Right lung (tissue), 5 donors: ENCODE measurements around the gene RELA. TPM values are rescaled to one million over a fixed set of nuclear protein-coding genes. Genes with fewer than 3 reads are reported as not detected.
"Not testable (repeated sequence)": the region's sequence is repeated elsewhere in the genome, so short reads cannot be mapped to it uniquely, and the experiment has no call there.

Source experiments
- DNase-seq, 2 donors: peaks; one replicate each; pipeline ENCODE4 v3.0.0-alpha.2; 2013
- polyA plus RNA-seq, 5 donors: library from polyadenylated mRNA; unstranded; fragments of 120-200 nt; gene quantifications; one replicate each; pipeline versions ENCODE4 v1.2.1 to v1.2.3, GENCODE V29; 2013; ENCODE audit warnings: inconsistent platforms in 1 of 5, low replicate concordance in 1 of 5; ENCODE audit not compliant: insufficient read length in 5 of 5, insufficient read depth in 1 of 5

The RELA gene
- polyA plus RNA-seq, 5 donors, result 43.0 to 68.0 (median 53.2) TPM

- no peak for DNase-seq
Measured at GRCh38 chr11:65650547-65651338, 12.0 kb downstream of the RELA start.

- no peak for DNase-seq
Measured at GRCh38 chr11:65649656-65650546, 12.8 kb downstream of the RELA start.

- no peak for DNase-seq
Measured at GRCh38 chr11:65648997-65649493, 13.7 kb downstream of the RELA start.

DNA sequence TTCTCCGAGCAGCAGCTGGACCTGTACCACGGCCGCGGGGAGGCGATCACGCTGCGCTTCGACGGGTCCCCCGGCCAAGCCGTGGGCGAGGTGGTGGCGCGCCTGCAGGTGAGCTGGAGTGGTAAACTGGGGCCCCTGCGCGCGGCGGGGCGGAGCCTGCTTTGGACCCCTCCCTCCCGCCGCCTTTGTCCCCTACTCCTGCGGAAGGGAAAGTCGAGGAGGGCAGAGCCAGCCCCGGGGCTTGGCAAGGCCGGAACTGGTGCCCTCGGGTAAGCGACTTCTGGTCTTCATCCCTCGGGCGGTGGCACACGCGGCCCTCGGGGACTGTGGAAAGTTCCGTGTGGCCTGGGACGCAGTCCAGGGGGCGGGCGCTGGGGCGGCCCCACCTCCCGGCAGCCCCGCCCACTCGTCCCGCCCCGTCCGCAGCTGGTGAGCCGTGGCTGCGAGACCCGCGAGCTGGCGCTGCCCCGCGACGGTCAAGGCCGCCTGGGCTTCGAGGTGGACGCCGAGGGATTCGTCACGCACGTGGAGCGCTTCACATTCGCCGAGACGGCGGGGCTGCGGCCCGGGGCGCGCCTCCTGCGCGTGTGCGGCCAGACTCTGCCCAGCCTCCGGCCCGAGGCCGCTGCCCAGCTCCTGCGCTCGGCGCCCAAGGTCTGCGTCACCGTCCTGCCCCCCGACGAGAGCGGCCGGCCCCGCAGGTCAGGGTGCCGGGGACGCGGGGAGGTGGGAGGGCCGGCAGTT, 15.6 kb downstream of the RELA start:
- peak in 1 of 2 donors; percentile 42 for DNase-seq

- no peak for DNase-seq
Measured at GRCh38 chr11:65646288-65646957, 16.3 kb downstream of the RELA start.

DNA sequence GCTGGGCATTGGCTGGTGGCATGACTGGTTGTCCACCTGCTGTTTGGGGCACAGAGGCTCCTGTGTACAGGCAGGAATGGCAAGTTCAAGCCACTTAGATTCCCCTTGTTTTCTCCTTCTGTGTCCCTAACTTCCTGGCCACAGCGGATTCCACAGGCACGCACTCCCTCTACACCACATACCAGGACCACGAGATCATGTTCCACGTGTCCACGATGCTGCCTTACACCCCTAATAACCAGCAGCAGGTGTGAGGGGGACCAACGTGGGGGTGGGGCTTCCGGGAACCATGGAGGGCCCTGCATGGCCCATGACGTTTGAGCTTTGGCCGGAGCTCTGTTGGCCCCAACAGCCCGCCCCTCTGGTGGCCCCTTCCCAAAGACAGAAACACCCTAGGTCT, 17.0 kb downstream of the RELA start:
- DNase-seq, result no peak

GRCh38 chr11:65644837-65645236, 17.9 kb downstream of the RELA start:
- DNase-seq, result no peak

GRCh38 chr11:65643971-65644370, 18.7 kb downstream of the RELA start:
- DNase-seq, result no peak

DNA sequence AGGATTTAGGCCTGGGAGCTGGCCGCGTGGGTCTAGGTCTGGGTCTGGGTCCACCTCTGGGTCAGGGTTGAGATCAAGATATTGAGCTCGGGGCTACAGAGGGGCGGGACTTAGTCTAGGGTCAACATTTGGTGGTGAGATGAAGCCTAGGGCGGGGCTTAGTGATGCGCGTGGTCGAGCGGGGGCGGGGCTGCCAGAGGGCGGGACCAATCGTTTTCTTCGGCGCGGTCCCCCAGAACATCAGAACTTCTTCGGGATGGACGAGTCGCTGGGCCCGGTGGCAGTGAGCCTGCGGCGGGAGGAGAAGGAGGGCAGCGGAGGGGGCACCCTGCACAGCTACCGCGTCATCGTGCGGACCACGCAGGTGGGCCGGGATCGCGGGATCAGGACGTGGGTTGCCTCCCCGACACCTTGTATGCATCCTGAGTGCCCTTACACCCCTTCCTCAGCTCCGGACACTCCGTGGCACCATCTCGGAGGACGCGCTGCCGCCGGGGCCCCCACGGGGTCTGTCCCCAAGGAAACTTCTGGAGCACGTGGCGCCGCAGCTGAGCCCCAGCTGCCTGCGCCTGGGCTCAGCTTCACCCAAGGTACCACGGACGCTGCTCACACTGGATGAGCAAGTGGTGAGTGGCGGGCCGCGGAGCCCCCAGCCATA, 20.6 kb downstream of the RELA start:
- DNase-seq, result no peak

DNA sequence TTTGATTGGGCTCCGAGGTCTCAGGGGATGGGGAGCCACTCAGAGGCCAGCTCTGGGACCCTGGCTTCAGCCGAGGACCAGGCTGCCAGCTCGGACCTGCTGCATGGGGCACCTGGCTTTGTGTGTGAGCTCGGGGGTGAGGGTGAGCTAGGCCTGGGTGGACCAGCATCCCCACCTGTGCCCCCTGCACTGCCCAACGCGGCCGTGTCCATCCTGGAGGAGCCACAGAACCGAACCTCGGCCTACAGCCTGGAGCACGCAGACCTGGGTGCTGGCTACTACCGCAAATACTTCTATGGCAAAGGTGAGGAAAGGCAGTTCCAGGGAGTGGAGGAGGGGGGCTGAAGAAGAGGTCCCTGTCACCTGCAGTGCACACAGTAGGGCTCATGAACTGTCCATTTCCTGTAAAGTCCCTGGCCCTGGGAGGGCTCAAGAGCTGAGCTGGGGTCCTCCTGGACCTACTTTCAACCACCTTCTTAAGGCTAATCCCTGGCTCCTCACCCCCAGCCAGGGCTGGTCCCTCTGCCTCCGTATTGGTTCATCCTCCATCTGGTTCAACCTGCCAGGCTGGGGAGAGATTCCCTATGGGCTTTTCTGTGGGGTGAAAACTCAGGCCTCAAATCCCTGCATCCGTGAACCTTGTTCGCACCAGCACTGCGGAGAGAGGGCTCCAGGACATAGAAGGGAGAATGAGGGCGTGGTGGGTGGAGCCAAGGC, 21.3 kb downstream of the RELA start:
- DNase-seq, result no peak

DNA sequence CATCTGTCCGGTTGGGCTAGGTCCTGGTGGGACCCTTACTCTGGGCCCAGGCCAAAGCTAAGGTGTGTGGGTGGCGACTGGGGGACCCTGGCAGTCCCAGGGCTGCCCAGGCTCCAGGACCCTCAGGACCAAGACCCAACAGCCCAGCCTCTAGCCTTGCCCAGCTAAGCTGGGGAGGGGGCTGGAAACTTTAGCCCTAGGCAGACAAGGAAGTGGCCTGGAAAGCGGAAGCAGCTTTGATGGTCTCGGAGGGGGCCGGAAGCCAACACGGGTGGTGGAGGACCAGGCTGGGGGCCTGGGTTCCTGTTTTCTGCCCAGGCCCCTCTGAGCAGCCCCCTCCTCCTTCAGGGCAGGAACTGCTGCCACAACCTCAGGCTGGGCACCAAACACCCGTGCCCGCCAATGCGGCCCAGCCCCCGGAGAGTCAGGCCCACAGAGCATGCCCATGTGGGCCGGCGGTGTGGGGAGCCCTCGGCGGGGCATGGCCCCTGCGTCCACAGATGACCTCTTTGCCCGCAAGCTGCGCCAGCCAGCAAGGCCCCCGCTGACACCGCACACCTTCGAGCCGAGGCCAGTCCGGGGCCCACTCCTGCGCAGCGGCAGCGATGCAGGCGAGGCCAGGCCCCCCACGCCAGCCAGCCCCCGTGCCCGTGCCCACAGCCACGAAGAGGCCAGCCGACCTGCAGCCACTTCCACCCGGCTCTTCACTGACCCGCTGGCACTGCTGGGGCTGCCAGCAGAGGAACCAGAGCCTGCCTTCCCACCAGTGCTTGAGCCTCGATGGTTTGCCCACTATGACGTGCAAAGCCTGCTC, 22.0 kb downstream of the RELA start:
- DNase-seq, result no peak

DNA sequence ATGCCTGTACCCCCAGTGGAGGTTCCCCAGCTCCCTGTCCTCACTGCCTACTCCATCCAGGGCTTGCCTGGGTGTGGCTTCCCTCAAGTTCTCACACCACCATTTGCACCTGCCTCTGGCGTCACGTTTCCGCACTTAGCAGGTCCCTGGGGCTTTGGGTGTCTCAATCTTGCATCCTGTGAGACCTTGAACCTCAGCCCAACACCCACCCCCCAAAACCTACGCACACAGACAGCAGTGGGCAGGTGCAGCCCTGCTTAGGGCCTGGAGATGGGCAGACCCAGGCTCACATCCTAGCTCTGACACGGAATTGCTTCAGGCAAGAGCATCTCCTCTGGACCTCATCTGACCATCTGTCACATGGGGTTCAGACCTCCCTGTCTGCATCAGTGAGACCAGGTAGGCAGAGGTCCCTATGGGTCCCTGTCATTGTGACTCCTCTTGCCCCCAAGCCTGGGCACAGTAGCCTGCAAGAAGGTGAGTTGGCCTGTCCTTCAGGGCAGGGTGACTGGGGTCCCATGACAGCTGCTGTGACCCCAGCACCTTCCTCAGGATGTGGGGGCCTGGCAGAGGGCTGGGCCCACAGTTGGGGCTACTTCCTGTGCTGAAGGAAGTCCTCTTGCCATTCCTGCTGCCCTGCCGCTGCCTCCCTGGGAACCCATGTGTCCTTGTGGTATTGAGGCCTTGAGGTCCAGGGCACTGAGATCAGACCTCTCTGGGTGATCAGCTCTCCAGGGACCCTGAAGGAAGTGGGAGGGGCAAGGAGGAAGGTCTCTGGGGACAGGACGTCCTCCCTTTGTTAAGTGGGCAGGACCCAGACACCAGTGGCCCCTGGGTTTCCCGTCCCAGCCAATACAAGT, 22.9 kb downstream of the RELA start:
- DNase-seq, result no peak

- DNase-seq, result not testable (repeated sequence)
Measured at GRCh38 chr11:65639228-65639597, 23.5 kb downstream of the RELA start.

DNA sequence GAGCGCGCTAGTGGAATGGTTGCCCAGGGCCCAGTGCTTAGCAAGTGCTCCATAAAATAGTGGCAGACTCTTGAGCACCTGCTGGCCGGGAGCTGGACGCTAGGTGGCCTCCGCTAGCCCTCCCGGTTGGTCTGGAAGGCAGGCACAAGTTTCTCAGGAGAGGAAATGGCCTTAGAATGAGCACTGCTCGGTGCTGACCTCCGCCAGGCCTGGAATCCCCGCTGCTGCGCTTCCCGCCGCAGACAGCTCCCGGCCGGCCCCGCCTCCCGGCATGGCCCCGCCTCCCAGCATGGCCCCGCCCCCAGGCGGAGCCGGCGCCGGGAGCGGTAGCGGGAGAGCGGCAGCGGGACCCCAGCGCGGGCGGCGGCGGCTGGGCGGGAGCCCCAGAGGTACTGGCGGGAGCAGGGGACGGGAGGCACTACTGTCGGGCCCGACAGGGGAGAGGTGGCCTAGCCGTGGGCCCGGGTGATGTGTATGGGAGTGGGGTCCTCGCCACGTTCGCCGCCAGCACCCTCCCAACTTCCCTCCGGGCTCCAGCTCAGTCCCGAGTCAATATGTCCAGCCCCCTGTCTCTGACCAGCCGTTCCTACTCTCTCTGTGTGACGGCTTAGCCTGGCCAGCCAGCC, 24.8 kb downstream of the RELA start, which contains the start of gene SIPA1:
TSS of gene SIPA1 (plus strand) at position 308 of the 626 bp plus-strand sequence. CDS start 2,821 bp downstream, outside the sequence.
- DNase-seq, result peak; percentile 69 to 73

GRCh38 chr11:65637032-65637557, 25.6 kb downstream of the RELA start:
- no peak for DNase-seq

DNA sequence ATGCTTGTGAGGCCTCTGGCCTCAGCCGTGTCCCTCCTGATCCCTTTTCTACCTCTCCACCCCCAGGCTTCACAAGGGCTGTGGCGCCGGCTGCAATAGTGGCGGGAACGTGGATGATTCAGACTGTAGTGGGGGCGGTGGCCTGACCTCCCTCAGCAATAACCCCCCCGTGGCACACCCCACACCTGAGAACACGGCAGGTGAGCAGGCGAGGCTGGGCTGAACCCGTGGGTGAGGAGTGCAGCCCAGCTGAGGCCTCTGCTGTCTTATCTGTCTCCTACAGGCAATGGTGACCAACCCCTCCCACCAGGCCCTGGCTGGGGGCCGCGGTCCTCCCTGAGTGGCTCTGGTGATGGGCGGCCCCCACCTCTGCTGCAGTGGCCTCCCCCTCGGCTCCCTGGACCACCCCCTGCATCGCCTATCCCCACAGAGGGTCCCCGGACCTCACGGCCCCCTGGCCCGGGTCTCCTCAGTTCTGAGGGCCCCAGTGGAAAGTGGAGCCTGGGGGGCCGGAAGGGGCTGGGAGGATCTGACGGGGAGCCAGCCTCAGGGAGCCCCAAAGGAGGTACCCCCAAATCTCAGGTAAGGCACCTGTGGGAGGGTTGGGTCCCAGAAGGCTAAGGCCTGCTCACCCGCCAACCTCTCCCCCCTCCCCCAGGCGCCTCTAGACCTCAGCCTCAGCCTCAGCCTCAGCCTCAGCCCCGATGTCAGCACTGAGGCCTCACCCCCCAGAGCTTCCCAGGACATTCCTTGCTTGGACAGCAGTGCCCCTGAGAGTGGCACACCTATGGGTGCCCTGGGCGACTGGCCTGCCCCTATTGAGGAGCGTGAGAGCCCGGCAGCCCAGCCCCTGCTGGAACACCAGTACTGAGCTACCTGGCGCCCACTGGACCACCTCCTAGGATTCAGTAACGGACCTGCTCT, 26.3 kb downstream of the RELA start:
- no peak for DNase-seq
